HG03159 (cell line): Measurements from ENCODE around the gene CDH4.

Source experiments
- ATAC-seq: cut with Tn5 transposase; IDR thresholded peaks from one replicate; pipeline ENCODE4 v1.9.1; 2021; ENCODE audit warnings: mild to moderate bottlenecking, moderate library complexity; ENCODE audit not compliant: unreplicated experiment

The CDH4 gene

GRCh38 chr20:61912665-61913422 lies 660.8 kb downstream of the CDH4 start:
- ATAC-seq, result no peak

GRCh38 chr20:61913423-61914225 lies 661.6 kb downstream of the CDH4 start:
- ATAC-seq, result no peak

- ATAC-seq, result no peak
These were observed 663.0 kb downstream of the CDH4 start for GRCh38 chr20:61915101-61915500.

- no peak for ATAC-seq
These were observed 664.3 kb downstream of the CDH4 start for GRCh38 chr20:61916318-61916891.

GRCh38 chr20:61917474-61918145 lies 665.5 kb downstream of the CDH4 start:
- ATAC-seq, result no peak

- ATAC-seq, result no peak
These were observed 666.5 kb downstream of the CDH4 start for GRCh38 chr20:61918548-61918947.

GRCh38 chr20:61919239-61919638 lies 667.2 kb downstream of the CDH4 start:
- ATAC-seq, result no peak

GRCh38 chr20:61919675-61920365 lies 667.8 kb downstream of the CDH4 start:
- no peak for ATAC-seq

- no peak for ATAC-seq
These were observed 670.4 kb downstream of the CDH4 start for GRCh38 chr20:61922411-61922810.

GRCh38 chr20:61922936-61923335 lies 670.9 kb downstream of the CDH4 start:
- no peak for ATAC-seq

- no peak for ATAC-seq
These were observed 671.5 kb downstream of the CDH4 start for GRCh38 chr20:61923371-61924166.

GRCh38 chr20:61924211-61924857 lies 672.3 kb downstream of the CDH4 start:
- ATAC-seq, result no peak

GRCh38 chr20:61924858-61925554 lies 672.9 kb downstream of the CDH4 start:
- ATAC-seq, result no peak

GRCh38 chr20:61925555-61926252 lies 673.6 kb downstream of the CDH4 start:
- no peak for ATAC-seq

- no peak for ATAC-seq
These were observed 674.2 kb downstream of the CDH4 start for GRCh38 chr20:61926253-61926613.

- no peak for ATAC-seq
These were observed 674.7 kb downstream of the CDH4 start for GRCh38 chr20:61926796-61927192.

- ATAC-seq, result no peak
These were observed 675.2 kb downstream of the CDH4 start for GRCh38 chr20:61927193-61927825.
